Left cardiac atrium (tissue), 4 donors: ENCODE measurements around the gene CPXM1. TPM values are rescaled to one million over a fixed set of nuclear protein-coding genes. Genes with fewer than 3 reads are reported as not detected.

Experiments
- ATAC-seq, 2 donors: fragments of 200-7000 bp; cut with Tn5 transposase; one replicate each; pipeline ENCODE4 v1.9.1; 2020; ENCODE audit warnings: mild to moderate bottlenecking in 2 of 2, moderate library complexity in 2 of 2
- DNase-seq: peaks from one replicate; pipeline ENCODE4 v3.0.0-alpha.2; 2020
- intact Hi-C, 2 donors: fragments of 100-400 bp; cut with DNase I; formaldehyde crosslinking; loops; one replicate each; pipeline versions ENCODE4 v1.14.1 to v1.15.1; 2022 to 2023
- total RNA-seq, 2 donors: library from RNA; stranded (reverse); fragmentation: NEBNext Ultra II Directional; extraction: Animal tissue kit (Norgen Biotek cat#: 25700); gene quantifications; one replicate each; pipeline ENCODE4 v1.2.1, GENCODE V29; 2021
- donor health status: DM: no; HTN: yes; CAD: no.
- donor health status: DM: no; HTN: yes; CAD: no; lungs with severe emphysema.
- donor health status: DM: yes; HTN: yes; CAD: no.
- donor health status: Dilated cardiomyopathy.

CPXM1 gene
- total RNA-seq, 2 donors from 2014 or later = 4.3 to 8.7 TPM

- peak in 1 of 2 donors; percentile 25 for ATAC-seq
- intact Hi-C loops = no loop called here
- DNase-seq = no peak
These were observed 5.4 kb upstream of the CPXM1 start for GRCh38 chr20:2805689-2806350.

GRCh38 chr20:2804852-2805688 lies 4.6 kb upstream of the CPXM1 start:
- DNase-seq (no peak), ATAC-seq (peak; percentile 67 to 76)
- intact Hi-C loops = no loop called here

- DNase-seq (no peak), ATAC-seq (no peak)
- intact Hi-C loops = no loop called here
These were observed 3.8 kb upstream of the CPXM1 start for GRCh38 chr20:2804041-2804828.

- DNase-seq (no peak), ATAC-seq (no peak)
- intact Hi-C loops = no loop called here
These were observed 880 bp upstream of the CPXM1 start for GRCh38 chr20:2801286-2801728.

GRCh38 chr20:2799688-2800520 lies 523 bp downstream of the CPXM1 start:
- ATAC-seq (peak; percentile 66 to 67), DNase-seq (no peak)
- intact Hi-C loops = no loop called here

GRCh38 chr20:2799271-2799670 lies 1.2 kb downstream of the CPXM1 start:
- ATAC-seq = no peak
- no peak for DNase-seq
- intact Hi-C loops = no loop called here

GRCh38 chr20:2798814-2799213 lies 1.6 kb downstream of the CPXM1 start:
- intact Hi-C loops = no loop called here
- no peak for ATAC-seq
- no peak for DNase-seq

GRCh38 chr20:2798095-2798805 lies 2.2 kb downstream of the CPXM1 start:
- DNase-seq = no peak
- intact Hi-C loops = no loop called here
- no peak for ATAC-seq

GRCh38 chr20:2797136-2797983 lies 3.1 kb downstream of the CPXM1 start:
- ATAC-seq (no peak), DNase-seq (no peak)
- intact Hi-C loops = no loop called here

GRCh38 chr20:2796011-2796660 lies 4.3 kb downstream of the CPXM1 start:
- intact Hi-C loops = no loop called here
- no peak for DNase-seq
- no peak for ATAC-seq

- DNase-seq (no peak), ATAC-seq (no peak)
- intact Hi-C loops = no loop called here
These were observed 5.0 kb downstream of the CPXM1 start for GRCh38 chr20:2795451-2795850.

- ATAC-seq (no peak), DNase-seq (no peak)
- intact Hi-C loops = no loop called here
These were observed 5.5 kb downstream of the CPXM1 start for GRCh38 chr20:2794866-2795447.

GRCh38 chr20:2794202-2794748 lies 6.2 kb downstream of the CPXM1 start:
- DNase-seq (no peak), ATAC-seq (no peak)
- intact Hi-C loops = no loop called here

GRCh38 chr20:2793471-2793870 lies 7.0 kb downstream of the CPXM1 start:
- no peak for DNase-seq
- no peak for ATAC-seq
- intact Hi-C loops = no loop called here

GRCh38 chr20:2783908-2784566 lies 16.4 kb downstream of the CPXM1 start:
- ATAC-seq (no peak), DNase-seq (no peak)
- intact Hi-C loops = no loop called here

- no peak for DNase-seq
- intact Hi-C loops = no loop called here
- ATAC-seq = no peak
These were observed 19.5 kb downstream of the CPXM1 start for GRCh38 chr20:2780948-2781347.
